HL-60 (cell line): ENCODE results near the gene RARRES1.

Experiments used
- DNase-seq, 2 experiments: peaks; one replicate each; pipeline ENCODE4 v3.0.0-alpha.2; 2010 to 2020; ENCODE audit warnings: low read depth in 1 of 2, low spot score in 1 of 2
- H3K27ac ChIP-seq: fragments of 250-450 bp; sonication (Bioruptor Pico); replicated peaks from 2 replicates; pipeline ENCODE4 v1.5.1; 2020; ENCODE audit warnings: mild to moderate bottlenecking, moderate library complexity
- H3K27me3 ChIP-seq: fragments of 250-450 bp; sonication (Bioruptor Pico); 2 replicates; pipeline ENCODE4 v1.5.1; 2021; ENCODE audit warnings: mild to moderate bottlenecking, moderate library complexity; ENCODE audit not compliant: insufficient read depth, poor library complexity, severe bottlenecking
- H3K4me3 ChIP-seq: replicated peaks from 2 replicates; pipeline ENCODE4 v1.5.1; 2011; ENCODE audit warnings: mild to moderate bottlenecking, control low read depth, low read length; ENCODE audit not compliant: insufficient read depth
- GABPA ChIP-seq: IDR thresholded peaks from 2 replicates; pipeline ENCODE4 v1.6.1; 2012; ENCODE audit warnings: low read depth
- POLR2AphosphoS5 ChIP-seq: IDR thresholded peaks from 2 replicates; pipeline ENCODE4 v1.6.1; 2012; ENCODE audit warnings: low read depth
- SPI1 ChIP-seq: IDR thresholded peaks from 2 replicates; pipeline ENCODE4 v1.6.1; 2012; ENCODE audit warnings: low read depth, mild to moderate bottlenecking, borderline replicate concordance
- TF ChIP-seq, protein P1 (sequence below): IDR thresholded peaks from 2 replicates; pipeline ENCODE4 v1.6.1; 2012; ENCODE audit warnings: low read depth; ENCODE audit not compliant: insufficient replicate concordance
- TF ChIP-seq, protein P2 (sequence below): IDR thresholded peaks from one replicate; pipeline ENCODE4 v1.5.1; 2011; ENCODE audit warnings: low read length, control low read depth, inconsistent platforms; ENCODE audit not compliant: insufficient read depth

Gene RARRES1

DNA sequence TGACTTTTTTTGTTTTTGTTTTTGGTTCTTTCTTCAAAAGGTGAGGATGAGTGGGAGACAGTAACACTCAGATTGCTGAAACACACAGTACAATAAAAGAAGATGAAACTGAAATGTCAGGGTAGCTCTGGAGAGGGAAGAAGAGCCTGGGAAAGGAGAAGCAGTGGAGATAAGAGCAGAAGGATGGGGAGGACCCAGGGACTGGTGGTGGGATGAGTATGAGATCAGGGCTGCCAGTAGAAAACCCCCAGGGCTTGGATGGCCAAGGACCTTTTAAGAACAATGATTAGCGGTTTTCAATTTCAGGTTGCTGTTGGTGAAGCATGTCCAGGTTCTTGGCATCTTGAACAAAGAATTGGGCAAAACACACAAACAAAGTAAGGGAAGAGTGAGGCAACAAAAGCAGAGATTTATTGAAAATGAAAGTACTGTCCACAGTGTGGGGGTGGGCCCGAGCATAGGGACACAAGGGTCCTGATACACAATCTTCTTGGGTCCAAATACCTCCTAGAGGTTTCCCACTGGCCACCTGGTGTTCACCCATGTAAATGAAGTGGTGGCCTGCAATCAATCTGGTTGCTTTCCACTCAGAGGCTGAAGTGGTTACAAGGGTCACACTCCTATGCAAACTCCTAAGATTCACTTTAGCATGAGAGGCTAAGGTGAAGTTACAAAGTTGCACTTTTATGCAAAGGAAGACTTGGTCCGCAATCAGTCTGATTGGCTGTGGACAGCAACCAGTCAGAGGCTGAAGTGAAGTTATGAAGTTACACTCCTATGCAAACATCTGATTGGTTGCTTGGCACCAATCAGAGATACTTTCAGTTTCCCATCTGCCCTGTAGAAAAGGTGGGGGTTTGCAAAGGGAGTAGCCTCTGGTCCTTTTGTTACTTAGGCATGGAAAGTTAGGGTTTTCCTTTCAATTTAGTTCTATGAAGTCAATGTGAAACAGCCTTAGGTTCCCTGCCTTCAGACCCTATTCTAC lies 43.5 kb upstream of the RARRES1 start:
- TF ChIP-seq, protein P1, sequence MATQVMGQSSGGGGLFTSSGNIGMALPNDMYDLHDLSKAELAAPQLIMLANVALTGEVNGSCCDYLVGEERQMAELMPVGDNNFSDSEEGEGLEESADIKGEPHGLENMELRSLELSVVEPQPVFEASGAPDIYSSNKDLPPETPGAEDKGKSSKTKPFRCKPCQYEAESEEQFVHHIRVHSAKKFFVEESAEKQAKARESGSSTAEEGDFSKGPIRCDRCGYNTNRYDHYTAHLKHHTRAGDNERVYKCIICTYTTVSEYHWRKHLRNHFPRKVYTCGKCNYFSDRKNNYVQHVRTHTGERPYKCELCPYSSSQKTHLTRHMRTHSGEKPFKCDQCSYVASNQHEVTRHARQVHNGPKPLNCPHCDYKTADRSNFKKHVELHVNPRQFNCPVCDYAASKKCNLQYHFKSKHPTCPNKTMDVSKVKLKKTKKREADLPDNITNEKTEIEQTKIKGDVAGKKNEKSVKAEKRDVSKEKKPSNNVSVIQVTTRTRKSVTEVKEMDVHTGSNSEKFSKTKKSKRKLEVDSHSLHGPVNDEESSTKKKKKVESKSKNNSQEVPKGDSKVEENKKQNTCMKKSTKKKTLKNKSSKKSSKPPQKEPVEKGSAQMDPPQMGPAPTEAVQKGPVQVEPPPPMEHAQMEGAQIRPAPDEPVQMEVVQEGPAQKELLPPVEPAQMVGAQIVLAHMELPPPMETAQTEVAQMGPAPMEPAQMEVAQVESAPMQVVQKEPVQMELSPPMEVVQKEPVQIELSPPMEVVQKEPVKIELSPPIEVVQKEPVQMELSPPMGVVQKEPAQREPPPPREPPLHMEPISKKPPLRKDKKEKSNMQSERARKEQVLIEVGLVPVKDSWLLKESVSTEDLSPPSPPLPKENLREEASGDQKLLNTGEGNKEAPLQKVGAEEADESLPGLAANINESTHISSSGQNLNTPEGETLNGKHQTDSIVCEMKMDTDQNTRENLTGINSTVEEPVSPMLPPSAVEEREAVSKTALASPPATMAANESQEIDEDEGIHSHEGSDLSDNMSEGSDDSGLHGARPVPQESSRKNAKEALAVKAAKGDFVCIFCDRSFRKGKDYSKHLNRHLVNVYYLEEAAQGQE = no peak
- TF ChIP-seq POLR2AphosphoS5 = no peak
- TF ChIP-seq, protein P2, sequence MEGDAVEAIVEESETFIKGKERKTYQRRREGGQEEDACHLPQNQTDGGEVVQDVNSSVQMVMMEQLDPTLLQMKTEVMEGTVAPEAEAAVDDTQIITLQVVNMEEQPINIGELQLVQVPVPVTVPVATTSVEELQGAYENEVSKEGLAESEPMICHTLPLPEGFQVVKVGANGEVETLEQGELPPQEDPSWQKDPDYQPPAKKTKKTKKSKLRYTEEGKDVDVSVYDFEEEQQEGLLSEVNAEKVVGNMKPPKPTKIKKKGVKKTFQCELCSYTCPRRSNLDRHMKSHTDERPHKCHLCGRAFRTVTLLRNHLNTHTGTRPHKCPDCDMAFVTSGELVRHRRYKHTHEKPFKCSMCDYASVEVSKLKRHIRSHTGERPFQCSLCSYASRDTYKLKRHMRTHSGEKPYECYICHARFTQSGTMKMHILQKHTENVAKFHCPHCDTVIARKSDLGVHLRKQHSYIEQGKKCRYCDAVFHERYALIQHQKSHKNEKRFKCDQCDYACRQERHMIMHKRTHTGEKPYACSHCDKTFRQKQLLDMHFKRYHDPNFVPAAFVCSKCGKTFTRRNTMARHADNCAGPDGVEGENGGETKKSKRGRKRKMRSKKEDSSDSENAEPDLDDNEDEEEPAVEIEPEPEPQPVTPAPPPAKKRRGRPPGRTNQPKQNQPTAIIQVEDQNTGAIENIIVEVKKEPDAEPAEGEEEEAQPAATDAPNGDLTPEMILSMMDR = no peak
- no peak for TF ChIP-seq GABPA
- no peak for TF ChIP-seq SPI1
- Histone ChIP-seq H3K4me3 (no peak overlapping the region), H3K27me3 (no peaks in the 10 kb centered on the region), H3K27ac (no peak overlapping the region)
- DNase-seq = no peak

DNA sequence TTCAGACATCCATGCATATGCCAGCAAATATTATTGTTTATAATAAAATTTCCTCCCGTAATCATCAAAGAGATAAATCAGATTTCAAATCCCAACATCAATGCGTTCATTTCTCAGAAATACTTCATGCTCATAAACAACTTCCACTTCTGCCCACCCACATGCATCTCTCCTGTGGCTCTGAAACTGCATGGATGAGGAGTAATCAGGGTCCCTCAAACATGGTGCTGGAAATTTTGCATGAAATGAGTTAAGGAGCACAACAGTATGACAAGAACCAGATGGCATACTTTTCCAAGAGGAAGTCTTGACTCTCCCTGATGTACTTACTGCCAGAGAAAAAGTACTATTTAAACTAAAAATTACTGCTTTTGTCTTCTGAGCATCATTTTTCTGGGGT lies 42.7 kb upstream of the RARRES1 start:
- Histone ChIP-seq H3K27me3 (no peaks in the 10 kb centered on the region), H3K4me3 (no peak overlapping the region), H3K27ac (no peak overlapping the region)
- no peak for DNase-seq
- no peak for TF ChIP-seq GABPA
- no peak for TF ChIP-seq POLR2AphosphoS5
- TF ChIP-seq, protein P2 = no peak
- TF ChIP-seq SPI1 = no peak
- TF ChIP-seq, protein P1 = no peak

DNA sequence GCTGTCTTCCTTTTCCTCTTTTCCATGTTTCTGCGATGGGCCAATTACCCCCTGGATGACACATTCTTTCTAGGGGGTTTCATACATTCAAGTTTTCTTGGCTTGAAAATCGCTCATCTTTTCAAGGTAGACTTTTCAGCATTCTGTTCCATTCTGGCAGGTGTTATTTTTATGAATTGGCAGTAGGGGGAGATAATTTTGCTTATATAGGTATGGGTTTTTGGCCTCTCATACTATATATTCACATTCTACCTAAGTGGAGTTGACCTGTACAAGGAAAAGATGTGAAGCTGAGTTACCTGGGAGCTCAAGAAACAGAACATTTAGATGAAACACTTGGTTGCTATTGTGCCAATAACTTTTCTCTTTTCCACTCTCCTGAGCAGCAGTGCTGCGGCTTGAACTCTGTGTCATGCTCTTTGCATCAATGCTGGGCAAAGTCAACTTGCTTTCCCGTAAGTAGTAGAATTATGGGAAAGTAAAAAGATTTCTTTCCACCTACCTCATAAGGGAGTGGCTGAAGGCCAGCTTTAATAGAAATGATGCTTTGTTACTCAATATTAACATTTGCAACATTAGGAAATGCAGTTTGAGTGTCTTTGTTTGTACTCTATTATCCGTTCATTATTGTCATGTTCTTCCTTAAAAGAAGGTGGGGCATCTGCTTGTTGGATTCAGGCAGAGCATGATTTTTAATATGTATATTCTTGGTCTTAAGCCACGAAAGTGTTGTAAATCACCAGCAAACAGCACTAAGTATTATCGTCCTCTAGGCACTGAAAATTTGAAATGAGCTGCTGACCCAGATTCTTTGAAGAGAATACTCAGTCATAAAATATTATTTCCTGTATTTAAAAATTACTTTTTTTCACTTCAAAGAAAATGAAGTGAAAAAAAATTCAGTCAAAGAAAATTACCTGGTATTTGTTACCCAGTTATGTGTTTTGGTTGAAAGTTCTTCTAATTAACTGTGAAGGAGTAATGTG lies 41.9 kb upstream of the RARRES1 start:
- no peak for DNase-seq
- Histone ChIP-seq H3K27me3 (no peaks in the 10 kb centered on the region), H3K4me3 (no peak overlapping the region), H3K27ac (no peak overlapping the region)
- TF ChIP-seq GABPA (no peak), SPI1 (no peak), POLR2AphosphoS5 (no peak)
- TF ChIP-seq, protein P2 = no peak
- TF ChIP-seq, protein P1 = no peak
